Adrenal gland (tissue), 12 donors: Measurements from ENCODE around the gene TCF19. TPM values are rescaled to one million over a fixed set of nuclear protein-coding genes. Genes with fewer than 3 reads are reported as not detected.

Experiments used
- DNase-seq, 7 donors: peaks; one replicate each; pipeline ENCODE4 v3.0.0-alpha.2; 2019 to 2020
- H3K27ac ChIP-seq, 5 donors: fragments of 200-600 bp; sonication (generic) in 4 of 5; 1 replicate in 3 of 5; 2 replicates in 2 of 5; pipeline versions ENCODE4 v1.5.1 to v1.8.0; 2016 to 2020; ENCODE audit warnings: mild to moderate bottlenecking in 1 of 5
- H3K27me3 ChIP-seq: fragments of 200-600 bp; 2 replicates; pipeline ENCODE4 v1.8.0; 2021
- H3K36me3 ChIP-seq, 2 donors: fragments of 200-600 bp; replicated peaks in 1 of 2; 1 replicate in 1 of 2; 2 replicates in 1 of 2; pipeline versions ENCODE4 v1.5.1 to v1.8.0; 2018 to 2022
- H3K4me1 ChIP-seq, 2 donors: fragments of 200-600 bp; replicated peaks in 1 of 2; 1 replicate in 1 of 2; 2 replicates in 1 of 2; pipeline versions ENCODE4 v1.5.1 to v1.8.0; 2018 to 2021
- H3K4me3 ChIP-seq, 4 donors: fragments of 200-600 bp; sonication (generic) in 3 of 4; one replicate each; pipeline ENCODE4 v1.5.1; 2016 to 2018
- H3K9me3 ChIP-seq, 3 donors: fragments of 200-600 bp; sonication (generic) in 1 of 3; replicated peaks in 1 of 3; 1 replicate in 2 of 3; 2 replicates in 1 of 3; pipeline versions ENCODE4 v1.5.1 to v1.8.0; 2016 to 2021
- CTCF ChIP-seq, 6 experiments: fragments of 450-650 bp in 4 of 6; fragments of 200-600 bp in 2 of 6; sonication (generic) in 1 of 6; IDR thresholded peaks; 1 replicate in 5 of 6; 2 replicates in 1 of 6; pipeline versions ENCODE4 v1.5.1 to v1.8.0; 2016 to 2021; ENCODE audit warnings: antibody characterized with exemption in 6 of 6, mild to moderate bottlenecking in 2 of 6, moderate library complexity in 1 of 6
- POLR2A ChIP-seq, 2 donors: fragments of 450-650 bp; IDR thresholded peaks; one replicate each; pipeline ENCODE4 v1.6.1; 2017; ENCODE audit warnings: antibody characterized with exemption in 2 of 2, mild to moderate bottlenecking in 2 of 2, moderate library complexity in 1 of 2
- WGBS, 4 donors: extraction: QIAGEN DNeasy Blood & Tissue Kit in 2 of 4; methylation state at CpG; one replicate each; pipeline versions ENCODE4 v1.1.5 to v1.1.7; 2013 to 2017; 5-methylcytosine and 5-hydroxymethylcytosine counted together
- intact Hi-C, 2 donors: fragments of 100-400 bp; cut with DNase I; formaldehyde crosslinking; loops; one replicate each; pipeline versions ENCODE4 v1.14.1 to v1.15.0; 2022 to 2023
- polyA plus RNA-seq, 3 donors: library from polyadenylated mRNA; stranded (reverse); fragments of 200-250 nt in 2 of 3; fragments of 350-450 nt in 1 of 3; fragmentation: Illumina TruSeq in 1 of 3; extraction: RNeasy Lipid Tissue Mini Kit (QIAGEN cat#74804) in 1 of 3; gene quantifications; one replicate each; pipeline ENCODE4 v1.2.3, GENCODE V29; 2013 to 2014
- total RNA-seq, 9 donors: library from RNA; depleted of rRNA in 4 of 9; stranded (reverse); fragments of >200 nt in 4 of 9; fragments of 120-200 nt in 1 of 9; fragmentation: NEBNext Ultra II Directional in 1 of 9; extraction: Animal tissue kit (Norgen Biotek cat#: 25700) in 1 of 9; gene quantifications; one replicate each; pipeline versions ENCODE4 v1.1.0 to v1.2.4, GENCODE V29; 2013 to 2023
- donor health status: healthy with polysubstance abuse.
- donor health status: Bipolar disorder and iron deficiency.
- donor health status: DM: yes; HTN: yes; CAD: no.
- donor health status: DM: no; HTN: no; CAD: no.
- donor health status: DM: no; HTN: no; CAD: no.
- donor health status: DM: yes; HTN: yes; CAD: no.

The TCF19 gene
- total and polyA plus RNA-seq, 12 donors: 1.8 to 8.4 (median 2.1) TPM

GRCh38 chr6:31126396-31127175 lies 31.8 kb upstream of the TCF19 start:
- intact Hi-C loops: no loop called here
- H3K9me3 ChIP-seq: no peaks in the 10 kb centered on the region
- DNase-seq: no peak
- no peak overlapping the region for H3K27ac ChIP-seq
- TF ChIP-seq CTCF (IDR thresholded peaks at IDR 0.05): no peak
- TF ChIP-seq POLR2A (IDR thresholded peaks at IDR 0.05): no peak
- 75 to 81% (median 77%) methylated on average over 15 to 16 of the region's 16 CpGs for WGBS, 4 donors
- peaks cover 0 to 5% of the 10 kb centered on the region in 2 donors for H3K4me1 ChIP-seq
- H3K27me3 ChIP-seq: no peaks in the 10 kb centered on the region
- H3K4me3 ChIP-seq: no peak overlapping the region
- no peaks in the 10 kb centered on the region for H3K36me3 ChIP-seq

GRCh38 chr6:31128093-31128676 lies 30.2 kb upstream of the TCF19 start:
- Histone ChIP-seq H3K4me1 (no peaks in the 10 kb centered on the region), H3K9me3 (no peaks in the 10 kb centered on the region), H3K27me3 (no peaks in the 10 kb centered on the region), H3K4me3 (no peak overlapping the region), H3K27ac (no peak overlapping the region), H3K36me3 (no peaks in the 10 kb centered on the region)
- peak in 6 of 7 donors; percentile 55 to 80 (median 70) for DNase-seq
- 0 to 12% (median 5%) methylated on average over 6 to 8 of the region's 8 CpGs for WGBS, 4 donors
- TF ChIP-seq POLR2A (IDR thresholded peaks at IDR 0.05) (no peak), CTCF (IDR thresholded peaks at IDR 0.05) (peak; percentile 58 to 84 (median 62))
- intact Hi-C loops: no loop called here

- no peak for DNase-seq
- TF ChIP-seq CTCF (IDR thresholded peaks at IDR 0.05) (no peak), POLR2A (IDR thresholded peaks at IDR 0.05) (no peak)
- H3K27ac ChIP-seq: no peak overlapping the region
- no peaks in the 10 kb centered on the region for H3K27me3 ChIP-seq
- WGBS, 4 donors: 43 to 47% (median 46%) methylated on average over 4 of the region's 4 CpGs
- intact Hi-C loops: no loop called here
- no peaks in the 10 kb centered on the region for H3K36me3 ChIP-seq
- no peak overlapping the region for H3K4me3 ChIP-seq
- H3K4me1 ChIP-seq: no peaks in the 10 kb centered on the region
- H3K9me3 ChIP-seq: no peaks in the 10 kb centered on the region
These were observed 29.3 kb upstream of the TCF19 start for GRCh38 chr6:31129130-31129529.

- Histone ChIP-seq H3K27ac (no peak overlapping the region), H3K36me3 (no peaks in the 10 kb centered on the region), H3K4me1 (no peaks in the 10 kb centered on the region), H3K4me3 (no peak overlapping the region), H3K9me3 (no peaks in the 10 kb centered on the region), H3K27me3 (no peaks in the 10 kb centered on the region)
- no peak for TF ChIP-seq POLR2A (IDR thresholded peaks at IDR 0.05)
- no peak for TF ChIP-seq CTCF (IDR thresholded peaks at IDR 0.05)
- no peak for DNase-seq
- intact Hi-C loops: no loop called here
- WGBS, 4 donors: 86 to 92% (median 88%) methylated on average over 3 of the region's 3 CpGs
These were observed 27.6 kb upstream of the TCF19 start for GRCh38 chr6:31130751-31131150.
